ENCODE measurements around the gene TPM4. TPM values are rescaled to one million over a fixed set of nuclear protein-coding genes. Genes with fewer than 3 reads are reported as not detected.
"Not testable (repeated sequence)": the region's sequence is repeated elsewhere in the genome, so short reads cannot be mapped to it uniquely, and the experiment has no call there.

TPM4 gene
- total and polyA plus RNA-seq, 2 of the 8 experiments (the other 6 are each of a cell fraction or from before 2014, with no cell fraction given), result 160 to 359 TPM

DNA sequence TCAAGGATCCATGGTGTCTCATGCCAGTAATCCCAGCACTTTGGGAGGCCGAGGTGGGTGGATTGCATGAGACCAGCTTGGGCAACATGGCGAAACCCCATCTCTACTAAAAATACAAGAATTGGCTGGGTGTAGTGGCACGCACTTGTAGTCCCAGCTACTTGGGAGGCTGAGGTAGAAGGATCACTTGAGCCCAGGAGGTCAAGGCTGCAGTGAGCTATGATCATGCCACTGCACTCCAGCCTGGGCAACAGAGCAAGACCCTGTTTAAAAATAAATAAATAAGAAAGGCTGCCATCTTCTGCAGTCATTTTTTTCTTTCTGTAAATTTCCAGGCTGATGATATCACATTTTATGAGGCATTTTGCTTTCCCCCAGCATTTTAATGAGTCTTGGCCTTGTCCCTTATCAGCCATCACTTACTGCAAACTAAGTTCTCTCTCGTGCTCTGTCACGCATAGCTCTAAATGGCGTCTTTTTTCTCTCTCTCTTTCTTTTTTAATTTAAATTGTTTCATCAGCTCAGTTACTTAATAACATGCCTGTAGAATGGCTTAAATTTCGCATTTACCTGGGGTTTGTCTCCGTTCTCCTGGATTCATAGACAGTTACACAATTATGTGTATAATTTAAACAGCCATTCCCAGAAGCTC lies 23.1 kb downstream of the TPM4 start:
- not testable (repeated sequence) for H3K9ac ChIP-seq (replicated peaks in 1 of 4; ENCODE audit: extremely low read depth in 1 of 4, low read depth in 3 of 4, low read length in 3 of 4); H2BK120ac ChIP-seq (replicated peaks; ENCODE audit: low read depth, low read length); H2BK15ac ChIP-seq (ENCODE audit: low read length); H3K4me1 ChIP-seq (replicated peaks in 1 of 4; ENCODE audit: control insufficient read depth in 3 of 4, insufficient read depth in 4 of 4, low read length in 3 of 4); H3K18ac ChIP-seq (ENCODE audit: extremely low read depth, low read length); H3K79me2 ChIP-seq (ENCODE audit: control insufficient read depth in 1 of 2, insufficient read depth in 2 of 2, low read length in 2 of 2); H3K4ac ChIP-seq (replicated peaks; ENCODE audit: insufficient read length, low read depth, low read length); H4K5ac ChIP-seq (ENCODE audit: insufficient read length, low read depth, low read length); H2AFZ ChIP-seq (ENCODE audit: low read length); H3K4me3 ChIP-seq (ENCODE audit: extremely low read depth in 1 of 4, insufficient read depth in 2 of 4, low read depth in 3 of 4, low read length in 4 of 4); H4K91ac ChIP-seq (replicated peaks; ENCODE audit: insufficient read length, low read length); H3K4me2 ChIP-seq (ENCODE audit: insufficient read depth in 1 of 2, low read depth in 2 of 2, low read length in 2 of 2); H4K8ac ChIP-seq (ENCODE audit: extremely low read depth, insufficient read depth, low read length); H2BK20ac ChIP-seq (ENCODE audit: low read length); H3K23me2 ChIP-seq (ENCODE audit: low read depth, low read length); DNase-seq (ENCODE audit: low read depth in 1 of 2, low spot score in 2 of 2); H3K27ac ChIP-seq (ENCODE audit: low read depth, low read length); H3K14ac ChIP-seq (ENCODE audit: insufficient read length); H2AK5ac ChIP-seq (ENCODE audit: low read depth, low read length); H3K79me1 ChIP-seq (ENCODE audit: low read depth, low read length); H3K23ac ChIP-seq (ENCODE audit: insufficient read length); H3K9me3 ChIP-seq (ENCODE audit: insufficient read depth in 2 of 2, low read depth in 1 of 2, low read length in 1 of 2); H3K56ac ChIP-seq (replicated peaks; ENCODE audit: insufficient read length, low read depth, low read length); H2BK5ac ChIP-seq (ENCODE audit: low read depth, low read length); H2BK12ac ChIP-seq (ENCODE audit: low read depth, low read length); H4K20me1 ChIP-seq (replicated peaks in 1 of 2; ENCODE audit: control insufficient read depth in 1 of 2, insufficient read depth in 2 of 2, low read length in 2 of 2); FAIRE-seq; H3K27me3 ChIP-seq (replicated peaks in 1 of 4; ENCODE audit: control insufficient read depth in 3 of 4, extremely low read depth in 1 of 4, insufficient read depth in 3 of 4, low read length in 3 of 4)
- ChIA-PET CTCF (ENCODE audit: partially characterized antibody) (interaction anchor here (0.9 to 1.7 kb wide), 6 partner anchors 10 to 80 kb away, joined by 3 to 6 read pairs (median 4); partner anchors contain the start of gene RAB8A), POLR2A (ENCODE audit: partially characterized antibody) (interaction anchor here (1.1 to 37.0 kb wide), 3 partner anchors 10 to 33 kb away, joined by 3 to 582 read pairs (median 4); partner anchors contain the start of gene TPM4)
- 98% methylated on average over 8 of the region's 8 CpGs; no CpG with 5 or more reads in 1 of the 2 experiments for whole genome bisulfite sequencing, 2 experiments (ENCODE audit: extremely low coverage in 1 of 2, insufficient coverage in 1 of 2, insufficient read length in 1 of 2, insufficient replicate concordance in 2 of 2, low coverage in 1 of 2, low lambda C conversion rate in 2 of 2, missing lambda C conversion rate in 1 of 2)
- peaks cover 19 to 80% (median 60%) of the 10 kb centered on the region in 4 experiments for H3K36me3 ChIP-seq (ENCODE audit: control insufficient read depth in 2 of 4, insufficient read depth in 4 of 4, low read length in 3 of 4)
